Posterior cingulate gyrus (tissue), 11 donors: ENCODE data around the gene GDI1.
A peak's percentile ranks its signal among the peaks of the same experiment; 100 is the strongest.
"Not testable (repeated sequence)": the region's sequence is repeated elsewhere in the genome, so short reads cannot be mapped to it uniquely, and the experiment has no call there.

Experiments
- DNase-seq, 10 donors: peaks; one replicate each; pipeline versions ENCODE4 v3.0.0 to v3.0.0-alpha.2; 2020 to 2021; ENCODE audit warnings: mixed read lengths in 3 of 10
- intact Hi-C: fragments of 100-400 bp; cut with DNase I; formaldehyde crosslinking; loops from one replicate; pipeline ENCODE4 v1.15.1; 2023

Gene GDI1

DNA sequence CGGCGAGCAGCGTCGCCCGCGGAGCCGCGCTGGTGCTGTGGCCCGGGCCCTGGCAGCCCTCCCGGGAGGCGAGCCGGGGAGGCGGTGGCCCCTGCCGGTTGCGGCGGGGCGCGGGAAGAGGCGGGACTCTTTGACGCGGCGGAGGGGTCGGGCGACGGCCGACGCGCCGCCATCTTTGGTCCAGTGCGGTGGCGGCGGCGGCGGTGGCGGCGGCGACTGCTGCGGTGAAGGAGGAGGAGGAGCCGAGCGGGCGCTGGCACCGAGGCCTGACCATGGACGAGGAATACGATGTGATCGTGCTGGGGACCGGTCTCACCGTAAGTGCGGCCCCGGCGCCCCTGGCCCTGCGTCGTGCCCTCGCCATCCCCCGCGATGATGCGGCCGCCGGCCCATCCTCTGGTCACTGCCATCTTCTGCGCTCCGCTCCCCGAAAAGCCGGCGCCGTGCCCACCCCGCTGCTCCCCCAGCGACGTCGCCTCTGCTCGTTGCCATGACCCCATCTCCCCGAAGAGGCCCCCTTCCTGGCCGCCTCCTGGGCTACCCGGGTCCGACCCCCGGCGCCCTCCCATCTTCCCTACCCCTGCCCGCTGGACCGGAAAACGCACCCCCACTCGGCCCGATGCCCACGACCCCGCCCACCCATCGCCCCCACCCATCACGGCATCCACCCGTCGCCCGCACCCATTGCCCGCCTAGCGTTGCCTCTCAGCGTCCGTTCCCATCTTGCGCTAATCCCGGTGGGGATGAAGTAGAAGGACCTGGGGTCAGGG, at the start of gene GDI1:
TSS of gene GDI1 (plus strand) at position 172 of the 770 bp plus-strand sequence. CDS start at position 273, 101 bp downstream.
- peak in 4 of 10 donors; percentile 25 to 91 (median 70) for DNase-seq
- intact Hi-C loops: loop anchor here (2.0 kb wide), 1 partner anchor 50 kb away; the partner anchor contains the start of gene UBL4A

- intact Hi-C loops: not testable (repeated sequence)
Measured at GRCh38 chrX:154388094-154388493, 48.9 kb upstream of the GDI1 start.

GRCh38 chrX:154388649-154389048, 48.3 kb upstream of the GDI1 start:
- intact Hi-C loops, DNase-seq: not testable (repeated sequence)

More at GRCh38 chrX:154388094-154388493, 48.9 kb upstream of the GDI1 start:
- not testable (repeated sequence) for DNase-seq

DNA sequence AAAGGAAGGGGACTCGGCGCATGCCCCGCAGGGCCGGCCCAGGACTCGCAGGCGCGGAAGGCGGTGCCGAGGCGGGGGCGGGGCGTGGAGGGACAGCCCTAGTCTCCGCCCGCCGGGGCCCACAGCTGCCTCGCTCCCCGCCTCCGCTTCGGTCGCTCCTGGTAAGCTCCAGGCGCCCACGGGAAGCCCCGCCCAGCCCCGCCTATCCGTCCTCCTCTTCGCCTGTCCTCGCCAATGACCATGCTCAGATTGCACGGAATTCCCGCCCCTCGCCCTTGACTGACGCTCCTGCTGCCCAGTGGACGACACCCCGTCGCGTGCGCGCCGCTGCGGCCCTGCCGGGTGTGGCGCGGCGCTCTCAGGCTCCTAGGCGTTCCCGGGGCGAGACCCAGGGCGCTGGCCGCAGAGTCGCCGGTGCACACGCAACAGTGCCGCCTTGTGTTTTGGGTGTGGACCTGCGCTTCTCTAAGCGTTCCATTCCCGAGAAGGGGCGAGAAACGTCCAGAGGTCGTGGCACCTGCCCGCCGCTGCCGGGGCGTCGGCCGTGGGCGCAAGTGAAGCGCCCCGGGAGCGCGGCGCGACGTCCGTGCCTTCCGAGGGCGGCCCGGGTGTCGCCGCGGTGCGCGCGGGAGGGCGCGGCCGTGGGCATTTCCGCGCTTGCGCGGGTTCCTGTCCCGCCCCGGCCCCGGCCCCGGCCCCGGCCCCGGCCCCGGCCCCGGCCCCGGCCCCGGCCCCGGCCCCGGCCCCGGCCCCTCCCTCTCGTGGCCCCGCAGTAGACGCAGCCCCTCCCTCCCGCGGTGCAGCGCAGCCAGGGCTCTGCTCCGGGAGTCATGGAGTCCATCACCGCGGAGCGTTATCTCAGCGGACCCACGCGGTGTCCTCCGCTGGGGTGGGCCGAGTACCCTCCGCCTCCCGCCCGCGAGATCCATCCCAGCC, 46.9 kb upstream of the GDI1 start:
- intact Hi-C loops, DNase-seq: not testable (repeated sequence)

DNA sequence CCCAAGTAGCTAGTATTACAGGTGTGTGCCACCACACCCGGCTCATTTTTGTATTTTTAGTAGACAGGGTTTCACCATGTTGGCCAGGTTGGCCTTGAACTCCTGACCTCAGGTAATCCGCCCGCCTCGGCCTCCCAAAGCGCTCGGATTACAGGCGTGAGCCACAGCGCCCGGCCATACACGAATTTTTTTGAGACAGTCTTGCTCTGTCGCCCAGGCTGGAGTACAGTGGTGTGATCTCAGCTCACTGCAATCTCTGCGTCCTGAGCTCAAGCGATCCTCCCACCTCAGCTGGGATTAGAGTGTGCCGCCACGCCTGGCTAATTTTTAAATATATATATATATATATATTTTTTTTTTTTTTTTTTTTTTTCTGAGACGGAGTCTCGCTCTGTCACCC, 40.6 kb upstream of the GDI1 start:
- intact Hi-C loops: loop anchor here (5.0 kb wide), 1 partner anchor 136 kb away; no protein-coding TSS in a partner anchor
- DNase-seq: not testable (repeated sequence)

DNA sequence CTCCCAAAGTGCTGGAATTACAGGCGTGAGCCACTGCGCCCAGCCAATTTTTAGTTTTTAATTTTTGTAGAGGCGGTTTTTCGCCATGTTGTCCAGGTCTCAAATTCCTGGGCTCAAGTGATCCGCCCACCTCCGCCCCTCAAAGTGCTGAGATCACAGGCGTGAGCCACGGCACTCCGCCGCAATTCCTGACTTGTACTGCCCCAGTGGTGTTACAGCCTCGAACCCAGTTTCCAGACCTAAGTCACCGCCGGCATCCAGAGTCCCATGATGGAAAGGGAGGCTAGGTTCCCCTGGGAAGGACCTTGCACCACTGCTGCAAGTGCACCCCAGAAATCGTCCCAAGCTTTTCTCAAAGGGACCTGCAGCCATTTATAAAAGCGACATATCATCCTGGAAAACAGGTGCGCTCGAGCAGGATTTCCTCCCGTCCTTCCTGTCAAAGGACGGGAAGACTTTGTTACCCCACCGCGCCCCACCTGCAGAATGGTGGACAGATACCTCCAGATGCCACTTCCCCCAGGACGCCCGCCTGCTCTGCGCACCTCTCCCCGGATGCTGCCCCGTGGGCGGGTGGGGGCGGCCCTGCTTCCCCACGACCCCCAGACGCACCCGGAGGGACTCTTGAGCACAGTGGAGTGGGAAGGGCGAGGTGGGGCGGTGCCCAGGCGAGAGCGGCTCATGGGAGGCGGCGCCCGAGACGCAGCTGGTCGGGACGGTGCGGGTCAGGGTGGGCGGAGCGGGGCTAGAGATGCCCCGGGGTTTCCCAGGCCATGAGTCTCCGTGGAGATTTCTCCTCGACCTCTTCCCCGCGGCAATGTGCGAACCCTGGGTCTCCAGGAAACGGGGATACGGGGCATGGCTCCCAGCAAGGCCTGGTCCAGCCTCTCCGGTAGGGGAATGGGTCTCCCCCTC, 39.7 kb upstream of the GDI1 start:
- intact Hi-C loops: loop anchor here (5.0 kb wide), 1 partner anchor 135 kb away; no protein-coding TSS in a partner anchor

DNA sequence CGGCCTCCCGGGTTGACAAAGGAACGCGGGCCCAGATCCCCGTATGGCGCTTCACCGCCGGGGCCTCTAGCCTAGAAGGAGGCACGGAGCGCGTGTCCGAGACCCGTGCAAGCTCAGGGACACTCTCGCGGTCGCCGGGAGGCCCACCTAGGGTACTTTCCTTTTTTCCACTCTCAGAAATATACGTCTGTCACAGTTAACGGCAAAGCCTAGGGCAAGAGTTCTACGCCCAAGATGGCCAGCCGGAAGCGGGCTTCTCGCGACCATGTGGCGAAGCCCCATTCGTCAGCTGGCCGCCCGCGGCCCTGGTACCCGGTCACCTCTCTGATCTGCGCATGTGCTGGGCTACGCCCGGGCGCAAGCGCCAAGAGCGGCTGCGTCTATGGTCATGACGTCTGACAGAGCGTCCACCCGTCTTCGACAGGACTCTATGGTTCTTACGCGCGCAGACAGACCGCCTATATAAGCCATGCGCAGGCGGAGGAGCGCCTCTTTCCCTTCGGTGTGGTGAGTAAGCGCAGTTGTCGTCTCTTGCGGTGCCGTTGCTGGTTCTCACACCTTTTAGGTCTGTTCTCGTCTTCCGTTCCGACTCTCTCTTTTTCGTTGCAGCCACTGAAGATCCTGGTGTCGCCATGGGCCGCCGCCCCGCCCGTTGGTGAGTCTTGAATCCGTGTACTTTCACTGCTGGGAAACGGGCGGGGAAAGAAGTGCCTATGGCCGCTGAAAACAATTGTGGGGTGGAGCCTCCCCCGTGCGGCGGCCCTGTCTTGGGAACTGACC, 38.9 kb upstream of the GDI1 start, which contains the start of gene RPL10:
TSS of gene RPL10 (plus strand) at position 490 of the 780 bp plus-strand sequence. CDS start at position 633, 143 bp downstream.
- DNase-seq: peak; percentile 88 to 99 (median 91)
- intact Hi-C loops: loop anchor here (5.0 kb wide), 1 partner anchor 134 kb away; no protein-coding TSS in a partner anchor

More for the DNA sequence above, 39.7 kb upstream of the GDI1 start:
- peak in 9 of 10 donors; percentile 25 to 93 (median 51) for DNase-seq

GRCh38 chrX:154398668-154399526, 38.1 kb upstream of the GDI1 start:
- peak; percentile 72 to 97 (median 80) for DNase-seq
- intact Hi-C loops: loop anchor here (5.0 kb wide), 1 partner anchor 133 kb away; no protein-coding TSS in a partner anchor

DNA sequence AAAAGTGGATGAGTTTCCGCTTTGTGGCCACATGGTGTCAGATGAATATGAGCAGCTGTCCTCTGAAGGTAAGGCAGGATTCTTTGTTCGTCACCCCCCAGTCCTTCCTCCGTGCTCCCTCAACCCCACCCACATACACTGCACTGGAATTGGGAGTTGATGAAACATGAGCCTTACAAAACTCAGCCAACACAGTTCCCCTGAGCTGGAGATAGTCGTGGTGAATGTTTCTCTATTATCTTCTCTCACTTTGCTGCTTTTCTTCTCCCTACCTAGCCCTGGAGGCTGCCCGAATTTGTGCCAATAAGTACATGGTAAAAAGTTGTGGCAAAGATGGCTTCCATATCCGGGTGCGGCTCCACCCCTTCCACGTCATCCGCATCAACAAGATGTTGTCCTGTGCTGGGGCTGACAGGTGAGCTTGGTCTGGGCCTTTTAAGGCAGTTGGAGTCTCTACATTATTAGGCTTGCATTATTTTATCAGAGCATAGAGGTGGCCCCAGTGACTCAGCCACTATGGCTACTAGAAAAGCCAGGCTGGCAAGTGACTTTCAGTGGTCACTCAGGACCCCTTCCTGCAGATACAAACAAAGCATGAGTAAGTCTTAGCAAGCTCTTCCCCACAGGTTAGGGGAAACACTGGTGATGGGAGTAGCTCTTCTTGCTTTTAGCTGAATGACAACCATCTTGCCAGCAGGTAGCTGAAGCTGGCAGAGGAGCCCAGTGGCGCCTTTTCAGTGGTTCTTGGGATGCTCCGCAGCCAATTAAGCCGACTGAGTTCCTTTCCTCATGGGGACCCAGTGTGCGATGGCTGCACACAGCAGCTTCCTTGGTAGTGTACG, 37.2 kb upstream of the GDI1 start:
- intact Hi-C loops: loop anchor here (5.0 kb wide), 1 partner anchor 133 kb away; no protein-coding TSS in a partner anchor
- DNase-seq: no peak

- intact Hi-C loops, DNase-seq: not testable (repeated sequence)
Measured at GRCh38 chrX:154400369-154400817, 36.6 kb upstream of the GDI1 start.

GRCh38 chrX:154401045-154401799, 35.7 kb upstream of the GDI1 start:
- intact Hi-C loops: no loop called here
- no peak for DNase-seq

GRCh38 chrX:154401918-154402621, 34.9 kb upstream of the GDI1 start:
- no peak for DNase-seq
- intact Hi-C loops: no loop called here

GRCh38 chrX:154402622-154403127, 34.3 kb upstream of the GDI1 start:
- intact Hi-C loops: no loop called here
- no peak for DNase-seq

DNA sequence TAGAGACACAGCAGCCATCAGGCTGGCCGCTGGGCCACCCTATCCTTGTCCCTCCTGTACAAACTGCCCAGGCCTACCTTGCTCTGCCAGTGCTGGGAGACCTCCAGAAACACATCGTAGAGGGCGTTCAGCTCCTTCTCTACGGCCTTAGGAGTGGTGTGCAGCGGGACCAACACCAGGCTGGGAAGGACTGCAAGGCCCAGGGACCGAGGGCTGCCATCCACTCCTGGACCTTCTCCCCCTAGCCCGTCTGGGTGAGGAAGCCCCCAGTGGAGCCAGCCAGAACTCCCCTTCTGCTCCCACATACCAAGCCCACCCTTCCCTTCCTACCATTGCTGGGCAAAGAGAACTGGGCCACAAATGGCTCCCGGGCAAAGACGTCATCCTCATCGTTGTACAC, 33.8 kb upstream of the GDI1 start:
- intact Hi-C loops: no loop called here
- no peak for DNase-seq

- no peak for DNase-seq
- intact Hi-C loops: no loop called here
Measured at GRCh38 chrX:154403858-154404257, 33.1 kb upstream of the GDI1 start.
